ENCODE measurements around the gene WASF2. TPM values are rescaled to one million over a fixed set of nuclear protein-coding genes. Genes with fewer than 3 reads are reported as not detected.

WASF2 gene
- total RNA-seq, 3 donors from 2014 or later = 131 to 159 (median 134) TPM

- Histone ChIP-seq H3K36me3 (ENCODE audit: low read depth) (no peaks in the 10 kb centered on the region), H3K9me3 (no peaks in the 10 kb centered on the region), H3K4me1 (ENCODE audit: low read depth) (peaks cover 16% of the 10 kb centered on the region), H3K4me3 (no peak overlapping the region)
- DNase-seq (no peak), ATAC-seq (peak; percentile 74)
- TF ChIP-seq CTCF (IDR thresholded peaks at IDR 0.05) = no peak
- intact Hi-C loops (cut with DNase I, micrococcal nuclease) = no loop called here
Measured at GRCh38 chr1:27535386-27535785, 45.4 kb upstream of the WASF2 start.

- ATAC-seq (no peak), DNase-seq (no peak)
- intact Hi-C loops (cut with DNase I, micrococcal nuclease) = no loop called here
- peaks cover 30% of the 10 kb centered on the region for H3K4me1 ChIP-seq (ENCODE audit: low read depth)
- no peaks in the 10 kb centered on the region for H3K9me3 ChIP-seq
- H3K36me3 ChIP-seq (ENCODE audit: low read depth) = no peaks in the 10 kb centered on the region
- TF ChIP-seq CTCF (IDR thresholded peaks at IDR 0.05) = no peak
- no peak overlapping the region for H3K4me3 ChIP-seq
Measured at GRCh38 chr1:27531959-27532685, 42.2 kb upstream of the WASF2 start.

- ATAC-seq (no peak), DNase-seq (no peak)
- Histone ChIP-seq H3K9me3 (no peaks in the 10 kb centered on the region), H3K4me1 (ENCODE audit: low read depth) (peaks cover 33% of the 10 kb centered on the region), H3K36me3 (ENCODE audit: low read depth) (no peaks in the 10 kb centered on the region), H3K4me3 (no peak overlapping the region)
- intact Hi-C loops (cut with DNase I, micrococcal nuclease) = no loop called here
- TF ChIP-seq CTCF (IDR thresholded peaks at IDR 0.05) = no peak
Measured at GRCh38 chr1:27530192-27530591, 40.2 kb upstream of the WASF2 start.

GRCh38 chr1:27529704-27530018, 39.7 kb upstream of the WASF2 start:
- ATAC-seq = no peak
- Histone ChIP-seq H3K4me3 (no peak overlapping the region), H3K4me1 (ENCODE audit: low read depth) (peaks cover 33% of the 10 kb centered on the region), H3K36me3 (ENCODE audit: low read depth) (no peaks in the 10 kb centered on the region), H3K9me3 (no peaks in the 10 kb centered on the region)
- intact Hi-C loops (cut with DNase I, micrococcal nuclease) = no loop called here
- no peak for TF ChIP-seq CTCF (IDR thresholded peaks at IDR 0.05)
- no peak for DNase-seq

GRCh38 chr1:27528818-27529703, 39.1 kb upstream of the WASF2 start:
- intact Hi-C loops (cut with DNase I, micrococcal nuclease) = no loop called here
- H3K36me3 ChIP-seq (ENCODE audit: low read depth) = no peaks in the 10 kb centered on the region
- TF ChIP-seq CTCF (IDR thresholded peaks at IDR 0.05) = no peak
- no peaks in the 10 kb centered on the region for H3K9me3 ChIP-seq
- no peak overlapping the region for H3K4me3 ChIP-seq
- DNase-seq (peak; percentile 58 to 71 (median 69)), ATAC-seq (peak; percentile 11)
- H3K4me1 ChIP-seq (ENCODE audit: low read depth) = peaks cover 33% of the 10 kb centered on the region
